Gastroesophageal sphincter (tissue), 3 donors: Measurements from ENCODE around the gene IGSF23.

Source experiments
- POLR2AphosphoS5 ChIP-seq: sonication (generic); formaldehyde crosslinking; IDR thresholded peaks from one replicate; pipeline ENCODE4 v1.6.1; 2017; ENCODE audit warnings: antibody characterized with exemption
- TF ChIP-seq, protein P1 (sequence below), 4 experiments: fragments of 200-600 bp in 2 of 4; fragments of 450-650 bp in 2 of 4; sonication (generic) in 1 of 4; IDR thresholded peaks; one replicate each; pipeline ENCODE4 v1.5.1; 2017 to 2019; ENCODE audit warnings: antibody characterized with exemption in 4 of 4, mild to moderate bottlenecking in 2 of 4, moderate library complexity in 2 of 4

- TF ChIP-seq, protein P1, sequence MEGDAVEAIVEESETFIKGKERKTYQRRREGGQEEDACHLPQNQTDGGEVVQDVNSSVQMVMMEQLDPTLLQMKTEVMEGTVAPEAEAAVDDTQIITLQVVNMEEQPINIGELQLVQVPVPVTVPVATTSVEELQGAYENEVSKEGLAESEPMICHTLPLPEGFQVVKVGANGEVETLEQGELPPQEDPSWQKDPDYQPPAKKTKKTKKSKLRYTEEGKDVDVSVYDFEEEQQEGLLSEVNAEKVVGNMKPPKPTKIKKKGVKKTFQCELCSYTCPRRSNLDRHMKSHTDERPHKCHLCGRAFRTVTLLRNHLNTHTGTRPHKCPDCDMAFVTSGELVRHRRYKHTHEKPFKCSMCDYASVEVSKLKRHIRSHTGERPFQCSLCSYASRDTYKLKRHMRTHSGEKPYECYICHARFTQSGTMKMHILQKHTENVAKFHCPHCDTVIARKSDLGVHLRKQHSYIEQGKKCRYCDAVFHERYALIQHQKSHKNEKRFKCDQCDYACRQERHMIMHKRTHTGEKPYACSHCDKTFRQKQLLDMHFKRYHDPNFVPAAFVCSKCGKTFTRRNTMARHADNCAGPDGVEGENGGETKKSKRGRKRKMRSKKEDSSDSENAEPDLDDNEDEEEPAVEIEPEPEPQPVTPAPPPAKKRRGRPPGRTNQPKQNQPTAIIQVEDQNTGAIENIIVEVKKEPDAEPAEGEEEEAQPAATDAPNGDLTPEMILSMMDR (IDR thresholded peaks at IDR 0.05): no peak
- no peak for TF ChIP-seq POLR2AphosphoS5
These were observed 16.3 kb upstream of the IGSF23 start for GRCh38 chr19:44597131-44597491.
